Stomach (tissue), 4 donors: ENCODE data around the gene IQGAP3.

Source experiments
- CTCF ChIP-seq, 7 experiments: fragments of 450-650 bp in 4 of 7; fragments of 200-600 bp in 3 of 7; sonication (generic) in 3 of 7; IDR thresholded peaks; one replicate each; pipeline ENCODE4 v1.5.1; 2016 to 2019; ENCODE audit warnings: antibody characterized with exemption in 7 of 7, control low read depth in 2 of 7, mild to moderate bottlenecking in 1 of 7
- POLR2A ChIP-seq, 4 donors: fragments of 450-650 bp; IDR thresholded peaks; one replicate each; pipeline ENCODE4 v1.6.1; 2016; ENCODE audit warnings: antibody characterized with exemption in 4 of 4, control low read depth in 2 of 4, mild to moderate bottlenecking in 1 of 4, moderate library complexity in 1 of 4

- no peak for TF ChIP-seq CTCF (IDR thresholded peaks at IDR 0.05)
- TF ChIP-seq POLR2A (IDR thresholded peaks at IDR 0.05), result no peak
These were observed 14.6 kb upstream of the IQGAP3 start for GRCh38 chr1:156586892-156587477.
